SK-N-MC (cell line): ENCODE measurements around the gene ZBTB26.
"Not testable (repeated sequence)": the region's sequence is repeated elsewhere in the genome, so short reads cannot be mapped to it uniquely, and the experiment has no call there.

Source experiments
- DNase-seq: peaks from one replicate; pipeline ENCODE4 v3.0.0-alpha.2; 2011; ENCODE audit warnings: low read depth, low spot score
- H3K27ac ChIP-seq: fragments of 200-600 bp; sonication (generic); 2 replicates; pipeline ENCODE4 v1.5.1; 2016; ENCODE audit warnings: mixed run types
- H3K36me3 ChIP-seq: fragments of 200-600 bp; sonication (generic); 2 replicates; pipeline ENCODE4 v1.6.1; 2017; ENCODE audit warnings: antibody characterized with exemption, low read length, mixed read lengths; ENCODE audit not compliant: insufficient read depth
- H3K4me3 ChIP-seq: fragments of 200-600 bp; sonication (generic); 2 replicates; pipeline ENCODE4 v1.5.1; 2016
- H3K9ac ChIP-seq: fragments of 200-600 bp; sonication (generic); 2 replicates; pipeline ENCODE4 v1.8.0; 2017; ENCODE audit warnings: mixed run types, mixed read lengths; ENCODE audit not compliant: insufficient read length
- H3K9me3 ChIP-seq: fragments of 200-600 bp; sonication (generic); 2 replicates; pipeline ENCODE4 v1.6.1; 2017; ENCODE audit warnings: low read depth, mild to moderate bottlenecking, antibody characterized with exemption, low read length, moderate library complexity, mixed read lengths
- EZH2 ChIP-seq: fragments of 200-600 bp; sonication (generic); IDR thresholded peaks from one replicate; pipeline ENCODE4 v1.6.1; 2017; ENCODE audit warnings: antibody characterized with exemption
- FOXP2 ChIP-seq: optimal IDR thresholded peaks from 2 replicates; pipeline ENCODE3; 2011; ENCODE audit warnings: mild to moderate bottlenecking, moderate library complexity; ENCODE audit not compliant: insufficient read depth; ENCODE audit errors: extremely low read length, control extremely low read depth
- POLR2AphosphoS5 ChIP-seq: IDR thresholded peaks from 2 replicates; pipeline ENCODE4 v1.6.1; 2012; ENCODE audit warnings: mild to moderate bottlenecking, low read depth, low read length, borderline replicate concordance

ZBTB26 gene

GRCh38 chr9:122879443-122879842, 51.9 kb downstream of the ZBTB26 start:
- no peak for DNase-seq
- Histone ChIP-seq H3K9ac (no peak overlapping the region), H3K4me3 (no peak overlapping the region), H3K9me3 (no peaks in the 10 kb centered on the region), H3K36me3 (peaks cover 87% of the 10 kb centered on the region), H3K27ac (no peak overlapping the region)
- TF ChIP-seq EZH2 = no peak
- no peak for TF ChIP-seq POLR2AphosphoS5
- TF ChIP-seq FOXP2 = no peak

GRCh38 chr9:122875523-122875922, 55.8 kb downstream of the ZBTB26 start:
- H3K27ac ChIP-seq = no peak overlapping the region
- H3K4me3 ChIP-seq = no peak overlapping the region
- peaks cover 61% of the 10 kb centered on the region for H3K36me3 ChIP-seq
- no peaks in the 10 kb centered on the region for H3K9me3 ChIP-seq
- TF ChIP-seq FOXP2 (no peak), POLR2AphosphoS5 (no peak), EZH2 (no peak)
- no peak overlapping the region for H3K9ac ChIP-seq
- DNase-seq = no peak

- not testable (repeated sequence) for H3K9me3 ChIP-seq
- peaks cover 23% of the 10 kb centered on the region for H3K36me3 ChIP-seq
Measured at GRCh38 chr9:122867276-122867675, 64.0 kb downstream of the ZBTB26 start.

GRCh38 chr9:122866079-122866478, 65.2 kb downstream of the ZBTB26 start:
- peaks cover 23% of the 10 kb centered on the region for H3K36me3 ChIP-seq

More at GRCh38 chr9:122867276-122867675, 64.0 kb downstream of the ZBTB26 start:
- H3K9ac ChIP-seq, H3K27ac ChIP-seq, H3K4me3 ChIP-seq, DNase-seq: not testable (repeated sequence)

More at GRCh38 chr9:122866079-122866478, 65.2 kb downstream of the ZBTB26 start:
- Histone ChIP-seq H3K9me3 (no peaks in the 10 kb centered on the region), H3K27ac (no peak overlapping the region), H3K9ac (no peak overlapping the region), H3K4me3 (no peak overlapping the region)
- TF ChIP-seq FOXP2 = no peak
- TF ChIP-seq POLR2AphosphoS5 = no peak
- TF ChIP-seq EZH2 = no peak
- DNase-seq = no peak
